CD14-positive monocyte (primary cell): ENCODE measurements around the gene EFL1. TPM values are rescaled to one million over a fixed set of nuclear protein-coding genes. Genes with fewer than 3 reads are reported as not detected.
"Not testable (repeated sequence)": the region's sequence is repeated elsewhere in the genome, so short reads cannot be mapped to it uniquely, and the experiment has no call there.

Experiments
- DNase-seq, 3 donors: peaks; one replicate each; pipeline ENCODE4 v3.0.0-alpha.2; 2011 to 2022
- H2AFZ ChIP-seq: 2 replicates; pipeline ENCODE4 v1.6.0; 2012; ENCODE audit warnings: mild to moderate bottlenecking, low read depth, low read length, inconsistent platforms; ENCODE audit not compliant: insufficient read depth, poor library complexity, severe bottlenecking
- H3K27ac ChIP-seq, 2 donors: 1 replicate in 1 of 2; 2 replicates in 1 of 2; pipeline ENCODE4 v1.5.1; 2012 to 2013; ENCODE audit warnings: low read length in 2 of 2, control low read depth in 1 of 2, inconsistent platforms in 1 of 2, low read depth in 1 of 2, mild to moderate bottlenecking in 1 of 2
- H3K27me3 ChIP-seq, 2 donors: one replicate each; pipeline versions ENCODE4 v1.6.0 to v1.6.1; 2011 to 2013; ENCODE audit warnings: low read length in 2 of 2; ENCODE audit not compliant: control insufficient read depth in 2 of 2, insufficient read depth in 2 of 2
- H3K36me3 ChIP-seq, 2 donors: replicated peaks in 1 of 2; 1 replicate in 1 of 2; 2 replicates in 1 of 2; pipeline versions ENCODE4 v1.5.1 to v1.6.1; 2012 to 2013; ENCODE audit warnings: low read length in 2 of 2, control low read depth in 1 of 2, inconsistent platforms in 1 of 2, mild to moderate bottlenecking in 1 of 2; ENCODE audit not compliant: insufficient read depth in 2 of 2, control insufficient read depth in 1 of 2
- H3K4me1 ChIP-seq, 2 donors: 1 replicate in 1 of 2; 2 replicates in 1 of 2; pipeline versions ENCODE4 v1.5.1 to v1.6.1; 2012 to 2013; ENCODE audit warnings: low read length in 2 of 2, control low read depth in 1 of 2, inconsistent platforms in 1 of 2, mild to moderate bottlenecking in 1 of 2, moderate library complexity in 1 of 2; ENCODE audit not compliant: insufficient read depth in 2 of 2, control insufficient read depth in 1 of 2
- H3K4me2 ChIP-seq: replicated peaks from 2 replicates; pipeline ENCODE3; 2012; ENCODE audit warnings: low read length, moderate library complexity, mild to moderate bottlenecking; ENCODE audit not compliant: poor library complexity, severe bottlenecking; ENCODE audit errors: extremely low read depth
- H3K4me3 ChIP-seq, 3 experiments: fragments of 200-600 bp in 1 of 3; sonication (generic) in 1 of 3; replicated peaks in 1 of 3; 1 replicate in 2 of 3; 2 replicates in 1 of 3; pipeline ENCODE4 v1.5.1; 2011 to 2013; ENCODE audit warnings: low read length in 3 of 3, mild to moderate bottlenecking in 3 of 3, control low read depth in 2 of 3, low read depth in 2 of 3, inconsistent platforms in 1 of 3, moderate library complexity in 1 of 3
- H3K79me2 ChIP-seq: 2 replicates; pipeline ENCODE4 v1.6.0; 2012; ENCODE audit warnings: mild to moderate bottlenecking, control low read depth, inconsistent platforms, low read length, moderate library complexity; ENCODE audit not compliant: insufficient read depth
- H3K9ac ChIP-seq: 2 replicates; pipeline ENCODE4 v1.6.0; 2017; ENCODE audit warnings: low read length, mild to moderate bottlenecking; ENCODE audit not compliant: insufficient read depth, poor library complexity, severe bottlenecking
- H3K9me3 ChIP-seq, 2 donors: replicated peaks in 1 of 2; 1 replicate in 1 of 2; 2 replicates in 1 of 2; pipeline versions ENCODE4 v1.5.1 to v1.6.1; 2012 to 2013; ENCODE audit warnings: low read length in 2 of 2, control low read depth in 1 of 2; ENCODE audit not compliant: control insufficient read depth in 1 of 2, insufficient read depth in 1 of 2
- H4K20me1 ChIP-seq: 2 replicates; pipeline ENCODE4 v1.6.0; 2012; ENCODE audit warnings: mild to moderate bottlenecking, low read length, control low read depth, moderate library complexity; ENCODE audit not compliant: insufficient read depth
- H3K27ac Mint-ChIP-seq, 7 donors: one replicate each; pipeline ENCODE4 v1.8.0; 2020; ENCODE audit warnings: mild to moderate bottlenecking in 7 of 7, mixed read lengths in 7 of 7, moderate library complexity in 6 of 7, inconsistent platforms in 2 of 7
- H3K27me3 Mint-ChIP-seq, 3 donors: one replicate each; pipeline ENCODE4 v1.8.0; 2021 to 2022; ENCODE audit warnings: low read depth in 3 of 3, mild to moderate bottlenecking in 3 of 3, mixed read lengths in 3 of 3, moderate library complexity in 3 of 3, inconsistent platforms in 1 of 3
- H3K36me3 Mint-ChIP-seq, 2 donors: one replicate each; pipeline ENCODE4 v1.8.0; 2020; ENCODE audit warnings: mixed read lengths in 2 of 2, inconsistent platforms in 1 of 2, mild to moderate bottlenecking in 1 of 2
- H3K4me1 Mint-ChIP-seq: one replicate; pipeline ENCODE4 v1.8.0; 2020; ENCODE audit warnings: mild to moderate bottlenecking, mixed read lengths
- H3K4me3 Mint-ChIP-seq, 2 donors: one replicate each; pipeline ENCODE4 v1.8.0; 2020; ENCODE audit warnings: mild to moderate bottlenecking in 2 of 2, mixed read lengths in 2 of 2, moderate library complexity in 1 of 2
- H3K9me3 Mint-ChIP-seq, 7 donors: one replicate each; pipeline ENCODE4 v1.8.0; 2020 to 2022; ENCODE audit warnings: mixed read lengths in 7 of 7, mild to moderate bottlenecking in 6 of 7, moderate library complexity in 6 of 7, inconsistent platforms in 2 of 7
- WGBS: methylation state at CpG from one replicate; pipeline ENCODE4 v1.1.5; 2013; ENCODE audit warnings: missing lambda C conversion rate; ENCODE audit not compliant: insufficient coverage; 5-methylcytosine and 5-hydroxymethylcytosine counted together
- intact Hi-C, 2 donors: fragments of 100-400 bp; cut with micrococcal nuclease; formaldehyde crosslinking; loops; one replicate each; pipeline versions ENCODE4 v1.15.0 to v1.15.1; 2023
- polyA plus RNA-seq, 3 donors: library from polyadenylated mRNA; depleted of rRNA in 1 of 3; unstranded in 2 of 3; stranded (reverse) in 1 of 3; fragments of 300-500 nt in 2 of 3; fragments of >200 nt in 1 of 3; fragmentation: Illumina TruSeq in 2 of 3; gene quantifications; 1 replicate in 2 of 3; 2 replicates in 1 of 3; pipeline ENCODE4 v1.2.3, GENCODE V29; 2012 to 2021

EFL1 gene
- polyA plus RNA-seq, 3 donors = 5.2 to 10.0 (median 7.1) TPM

DNA sequence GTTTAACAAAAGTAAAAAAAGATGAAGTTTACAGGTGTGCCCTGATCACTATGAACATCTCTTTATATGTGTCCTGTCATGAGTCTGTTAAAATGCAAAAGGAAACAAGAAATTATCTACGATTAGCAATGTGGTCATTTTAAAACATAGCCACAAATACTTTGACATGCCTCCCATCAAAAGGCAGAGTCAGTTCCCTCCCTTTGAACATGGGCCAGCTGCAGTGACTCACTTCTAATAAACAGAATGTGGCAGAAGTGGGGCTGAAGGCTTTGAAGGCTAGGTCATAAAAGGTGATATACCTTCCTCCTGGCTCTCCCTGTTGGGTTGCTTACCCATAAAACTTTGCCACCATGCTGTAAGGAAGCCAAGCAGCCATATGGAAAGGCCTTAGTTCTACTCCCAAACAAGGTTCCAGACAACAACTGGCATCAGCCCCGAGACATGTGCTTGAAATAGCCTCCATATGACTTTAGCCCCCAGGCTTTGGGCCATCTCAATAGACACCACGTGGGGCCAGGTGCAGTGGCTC, 52.4 kb downstream of the EFL1 start:
- DNase-seq, H3K27ac ChIP-seq, H3K4me2 ChIP-seq, H3K27me3 Mint-ChIP-seq, intact Hi-C loops, H3K4me3 Mint-ChIP-seq, H4K20me1 ChIP-seq, H3K79me2 ChIP-seq, H3K9ac ChIP-seq, H3K4me3 ChIP-seq, H3K9me3 ChIP-seq, H3K27me3 ChIP-seq, H3K4me1 ChIP-seq, H3K4me1 Mint-ChIP-seq, H2AFZ ChIP-seq, H3K9me3 Mint-ChIP-seq: not testable (repeated sequence)
- peaks cover 17 to 33% of the 10 kb centered on the region in 2 donors for H3K36me3 ChIP-seq
- Mint-ChIP-seq H3K36me3 (peaks cover 32 to 42% of the 10 kb centered on the region in 2 donors), H3K27ac (peak overlapping the region in 2 of 7 donors; percentile 54 to 58)
- WGBS = 88% methylated on average over 2 of the region's 3 CpGs

DNA sequence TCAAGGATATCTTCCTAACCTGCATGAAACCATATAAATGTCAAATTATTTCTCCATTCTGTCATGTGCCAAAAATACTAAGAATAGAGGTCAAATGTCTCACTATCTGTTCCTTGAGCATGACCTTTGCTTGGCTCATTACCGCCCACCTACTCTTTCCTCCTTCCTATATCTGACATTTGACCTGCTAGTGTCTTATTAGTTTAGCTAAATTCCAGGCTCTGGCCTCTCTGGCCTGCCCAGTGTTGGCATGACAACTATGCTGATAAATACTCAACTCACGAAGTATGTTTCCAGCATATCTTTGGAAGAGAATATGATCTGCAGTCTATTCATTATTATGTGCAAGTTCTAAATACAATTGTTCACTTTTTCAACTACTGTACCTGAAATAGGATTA, 58.0 kb downstream of the EFL1 start:
- H3K27ac Mint-ChIP-seq, H3K79me2 ChIP-seq, H3K27ac ChIP-seq, H3K27me3 ChIP-seq, H3K36me3 ChIP-seq, H3K4me2 ChIP-seq, H3K4me1 Mint-ChIP-seq, H3K9me3 Mint-ChIP-seq, H3K9me3 ChIP-seq, H3K4me3 ChIP-seq, H3K4me1 ChIP-seq, intact Hi-C loops, H4K20me1 ChIP-seq, DNase-seq, H3K27me3 Mint-ChIP-seq, H3K9ac ChIP-seq, H2AFZ ChIP-seq, H3K4me3 Mint-ChIP-seq: not testable (repeated sequence)
- peaks cover 13 to 19% of the 10 kb centered on the region in 2 donors for H3K36me3 Mint-ChIP-seq
- WGBS = no CpG with 5 or more reads among the region's 2 CpGs
